ENCODE measurements around the gene SORCS3. TPM values are rescaled to one million over a fixed set of nuclear protein-coding genes. Genes with fewer than 3 reads are reported as not detected.
A peak's percentile ranks its signal among the peaks of the same experiment; 100 is the strongest.

Gene SORCS3
- total RNA-seq, 1 experiment from 2014 or later: 0.94 TPM

DNA sequence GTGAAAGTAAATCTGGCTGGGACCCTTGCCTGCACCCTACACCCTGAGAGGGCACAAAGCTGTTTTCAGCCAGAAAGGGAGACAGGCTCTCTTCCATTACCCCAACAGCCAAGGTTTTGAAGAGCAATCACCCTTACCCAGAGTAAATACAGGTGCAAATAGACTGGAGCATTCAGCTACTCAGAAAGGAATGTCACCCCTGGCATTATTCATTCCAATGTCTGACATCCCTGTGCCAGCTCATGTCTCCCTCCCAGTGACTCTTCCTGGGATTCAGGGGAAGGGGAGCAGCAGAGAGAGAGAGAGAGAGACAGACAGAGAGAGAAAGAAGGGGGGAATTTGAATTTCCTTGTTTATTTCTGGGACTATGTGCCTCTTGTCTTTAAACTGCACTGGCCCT lies 611.8 kb downstream of the SORCS3 start:
- no peak for DNase-seq (ENCODE audit: low spot score)
- ATAC-seq: peak; percentile 84
- ChIA-PET CTCF (no interaction called here), POLR2A (no interaction called here)
- no peaks in the 10 kb centered on the region for H3K36me3 Mint-ChIP-seq
- TF ChIP-seq RELA (CRISPR knock-in tag; IDR thresholded peaks at IDR 0.05; ENCODE audit: borderline replicate concordance) (no peak), ZNF232 (CRISPR knock-in tag; IDR thresholded peaks at IDR 0.05) (no peak), MXD4 (CRISPR knock-in tag; IDR thresholded peaks at IDR 0.05; ENCODE audit: borderline replicate concordance) (no peak), ERG (CRISPR knock-in tag; IDR thresholded peaks at IDR 0.05) (no peak), STAT6 (CRISPR knock-in tag; conservative IDR thresholded peaks at IDR 0.05; ENCODE audit: low read depth) (no peak), ZNF263 (CRISPR knock-in tag; IDR thresholded peaks at IDR 0.05; ENCODE audit: low read depth) (no peak), IRF2 (CRISPR knock-in tag; IDR thresholded peaks at IDR 0.05; ENCODE audit: borderline replicate concordance, low read depth) (no peak), ETV6 (CRISPR knock-in tag; IDR thresholded peaks at IDR 0.05) (no peak), PREB (CRISPR knock-in tag; IDR thresholded peaks at IDR 0.05; ENCODE audit: borderline replicate concordance) (no peak), FOXP1 (CRISPR knock-in tag; IDR thresholded peaks at IDR 0.05; ENCODE audit: borderline replicate concordance) (no peak)
- TF ChIP-seq, protein P1, sequence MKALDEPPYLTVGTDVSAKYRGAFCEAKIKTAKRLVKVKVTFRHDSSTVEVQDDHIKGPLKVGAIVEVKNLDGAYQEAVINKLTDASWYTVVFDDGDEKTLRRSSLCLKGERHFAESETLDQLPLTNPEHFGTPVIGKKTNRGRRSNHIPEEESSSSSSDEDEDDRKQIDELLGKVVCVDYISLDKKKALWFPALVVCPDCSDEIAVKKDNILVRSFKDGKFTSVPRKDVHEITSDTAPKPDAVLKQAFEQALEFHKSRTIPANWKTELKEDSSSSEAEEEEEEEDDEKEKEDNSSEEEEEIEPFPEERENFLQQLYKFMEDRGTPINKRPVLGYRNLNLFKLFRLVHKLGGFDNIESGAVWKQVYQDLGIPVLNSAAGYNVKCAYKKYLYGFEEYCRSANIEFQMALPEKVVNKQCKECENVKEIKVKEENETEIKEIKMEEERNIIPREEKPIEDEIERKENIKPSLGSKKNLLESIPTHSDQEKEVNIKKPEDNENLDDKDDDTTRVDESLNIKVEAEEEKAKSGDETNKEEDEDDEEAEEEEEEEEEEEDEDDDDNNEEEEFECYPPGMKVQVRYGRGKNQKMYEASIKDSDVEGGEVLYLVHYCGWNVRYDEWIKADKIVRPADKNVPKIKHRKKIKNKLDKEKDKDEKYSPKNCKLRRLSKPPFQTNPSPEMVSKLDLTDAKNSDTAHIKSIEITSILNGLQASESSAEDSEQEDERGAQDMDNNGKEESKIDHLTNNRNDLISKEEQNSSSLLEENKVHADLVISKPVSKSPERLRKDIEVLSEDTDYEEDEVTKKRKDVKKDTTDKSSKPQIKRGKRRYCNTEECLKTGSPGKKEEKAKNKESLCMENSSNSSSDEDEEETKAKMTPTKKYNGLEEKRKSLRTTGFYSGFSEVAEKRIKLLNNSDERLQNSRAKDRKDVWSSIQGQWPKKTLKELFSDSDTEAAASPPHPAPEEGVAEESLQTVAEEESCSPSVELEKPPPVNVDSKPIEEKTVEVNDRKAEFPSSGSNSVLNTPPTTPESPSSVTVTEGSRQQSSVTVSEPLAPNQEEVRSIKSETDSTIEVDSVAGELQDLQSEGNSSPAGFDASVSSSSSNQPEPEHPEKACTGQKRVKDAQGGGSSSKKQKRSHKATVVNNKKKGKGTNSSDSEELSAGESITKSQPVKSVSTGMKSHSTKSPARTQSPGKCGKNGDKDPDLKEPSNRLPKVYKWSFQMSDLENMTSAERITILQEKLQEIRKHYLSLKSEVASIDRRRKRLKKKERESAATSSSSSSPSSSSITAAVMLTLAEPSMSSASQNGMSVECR (CRISPR knock-in tag; IDR thresholded peaks at IDR 0.05; ENCODE audit: borderline replicate concordance): no peak
- TF ChIP-seq, protein P2, sequence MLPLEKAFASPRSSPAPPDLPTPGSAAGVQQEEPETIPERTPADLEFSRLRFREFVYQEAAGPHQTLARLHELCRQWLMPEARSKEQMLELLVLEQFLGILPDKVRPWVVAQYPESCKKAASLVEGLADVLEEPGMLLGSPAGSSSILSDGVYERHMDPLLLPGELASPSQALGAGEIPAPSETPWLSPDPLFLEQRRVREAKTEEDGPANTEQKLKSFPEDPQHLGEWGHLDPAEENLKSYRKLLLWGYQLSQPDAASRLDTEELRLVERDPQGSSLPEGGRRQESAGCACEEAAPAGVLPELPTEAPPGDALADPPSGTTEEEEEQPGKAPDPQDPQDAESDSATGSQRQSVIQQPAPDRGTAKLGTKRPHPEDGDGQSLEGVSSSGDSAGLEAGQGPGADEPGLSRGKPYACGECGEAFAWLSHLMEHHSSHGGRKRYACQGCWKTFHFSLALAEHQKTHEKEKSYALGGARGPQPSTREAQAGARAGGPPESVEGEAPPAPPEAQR (CRISPR knock-in tag; IDR thresholded peaks at IDR 0.05): no peak
- TF ChIP-seq, protein P3, sequence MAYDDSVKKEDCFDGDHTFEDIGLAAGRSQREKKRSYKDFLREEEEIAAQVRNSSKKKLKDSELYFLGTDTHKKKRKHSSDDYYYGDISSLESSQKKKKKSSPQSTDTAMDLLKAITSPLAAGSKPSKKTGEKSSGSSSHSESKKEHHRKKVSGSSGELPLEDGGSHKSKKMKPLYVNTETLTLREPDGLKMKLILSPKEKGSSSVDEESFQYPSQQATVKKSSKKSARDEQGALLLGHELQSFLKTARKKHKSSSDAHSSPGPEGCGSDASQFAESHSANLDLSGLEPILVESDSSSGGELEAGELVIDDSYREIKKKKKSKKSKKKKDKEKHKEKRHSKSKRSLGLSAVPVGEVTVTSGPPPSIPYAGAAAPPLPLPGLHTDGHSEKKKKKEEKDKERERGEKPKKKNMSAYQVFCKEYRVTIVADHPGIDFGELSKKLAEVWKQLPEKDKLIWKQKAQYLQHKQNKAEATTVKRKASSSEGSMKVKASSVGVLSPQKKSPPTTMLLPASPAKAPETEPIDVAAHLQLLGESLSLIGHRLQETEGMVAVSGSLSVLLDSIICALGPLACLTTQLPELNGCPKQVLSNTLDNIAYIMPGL (CRISPR knock-in tag; IDR thresholded peaks at IDR 0.05): no peak
- TF ChIP-seq, protein P4, sequence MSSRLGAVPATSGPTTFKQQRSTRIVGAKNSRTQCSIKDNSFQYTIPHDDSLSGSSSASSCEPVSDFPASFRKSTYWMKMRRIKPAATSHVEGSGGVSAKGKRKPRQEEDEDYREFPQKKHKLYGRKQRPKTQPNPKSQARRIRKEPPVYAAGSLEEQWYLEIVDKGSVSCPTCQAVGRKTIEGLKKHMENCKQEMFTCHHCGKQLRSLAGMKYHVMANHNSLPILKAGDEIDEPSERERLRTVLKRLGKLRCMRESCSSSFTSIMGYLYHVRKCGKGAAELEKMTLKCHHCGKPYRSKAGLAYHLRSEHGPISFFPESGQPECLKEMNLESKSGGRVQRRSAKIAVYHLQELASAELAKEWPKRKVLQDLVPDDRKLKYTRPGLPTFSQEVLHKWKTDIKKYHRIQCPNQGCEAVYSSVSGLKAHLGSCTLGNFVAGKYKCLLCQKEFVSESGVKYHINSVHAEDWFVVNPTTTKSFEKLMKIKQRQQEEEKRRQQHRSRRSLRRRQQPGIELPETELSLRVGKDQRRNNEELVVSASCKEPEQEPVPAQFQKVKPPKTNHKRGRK (CRISPR knock-in tag; IDR thresholded peaks at IDR 0.05; ENCODE audit: borderline replicate concordance): no peak
- TF ChIP-seq, protein P5, sequence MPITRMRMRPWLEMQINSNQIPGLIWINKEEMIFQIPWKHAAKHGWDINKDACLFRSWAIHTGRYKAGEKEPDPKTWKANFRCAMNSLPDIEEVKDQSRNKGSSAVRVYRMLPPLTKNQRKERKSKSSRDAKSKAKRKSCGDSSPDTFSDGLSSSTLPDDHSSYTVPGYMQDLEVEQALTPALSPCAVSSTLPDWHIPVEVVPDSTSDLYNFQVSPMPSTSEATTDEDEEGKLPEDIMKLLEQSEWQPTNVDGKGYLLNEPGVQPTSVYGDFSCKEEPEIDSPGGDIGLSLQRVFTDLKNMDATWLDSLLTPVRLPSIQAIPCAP (CRISPR knock-in tag; IDR thresholded peaks at IDR 0.05): no peak
- TF ChIP-seq, protein P6, sequence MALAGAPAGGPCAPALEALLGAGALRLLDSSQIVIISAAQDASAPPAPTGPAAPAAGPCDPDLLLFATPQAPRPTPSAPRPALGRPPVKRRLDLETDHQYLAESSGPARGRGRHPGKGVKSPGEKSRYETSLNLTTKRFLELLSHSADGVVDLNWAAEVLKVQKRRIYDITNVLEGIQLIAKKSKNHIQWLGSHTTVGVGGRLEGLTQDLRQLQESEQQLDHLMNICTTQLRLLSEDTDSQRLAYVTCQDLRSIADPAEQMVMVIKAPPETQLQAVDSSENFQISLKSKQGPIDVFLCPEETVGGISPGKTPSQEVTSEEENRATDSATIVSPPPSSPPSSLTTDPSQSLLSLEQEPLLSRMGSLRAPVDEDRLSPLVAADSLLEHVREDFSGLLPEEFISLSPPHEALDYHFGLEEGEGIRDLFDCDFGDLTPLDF (CRISPR knock-in tag; IDR thresholded peaks at IDR 0.05): no peak
- no peaks in the 10 kb centered on the region for H3K27me3 Mint-ChIP-seq (ENCODE audit: low read depth)
- H3K4me1 Mint-ChIP-seq: peaks cover 6% of the 10 kb centered on the region
- H3K9me3 Mint-ChIP-seq: peaks cover 4% of the 10 kb centered on the region
- no peak overlapping the region for H3K4me3 Mint-ChIP-seq
- H3K27ac Mint-ChIP-seq: no peak overlapping the region

Measured in WTC11 (cell line).